H1 (cell line): ENCODE data around the gene INF2. TPM values are rescaled to one million over a fixed set of nuclear protein-coding genes. Genes with fewer than 3 reads are reported as not detected.

Experiments
- CTCF ChIA-PET: fragments of 300-600 bp; sonication (Branson Sonifier 250); formaldehyde crosslinking; loops from one replicate; lab custom pipeline; 2021; ENCODE audit not compliant: partially characterized antibody; lab: Charles Lee
- POLR2A ChIA-PET: fragments of 300-600 bp; sonication (Branson Sonifier 250); formaldehyde crosslinking; loops from one replicate; lab custom pipeline; 2021; ENCODE audit warnings: inconsistent platforms; ENCODE audit not compliant: partially characterized antibody; lab: Charles Lee
- DNase-seq, 2 experiments: peaks; one replicate each; pipeline versions ENCODE4 v3.0.0 to v3.0.0-alpha.2; 2010 to 2022; ENCODE audit warnings: low spot score in 2 of 2, low read depth in 1 of 2, mixed read lengths in 1 of 2
- FAIRE-seq: peaks from 2 replicates; lab custom pipeline; 2011; peaks lifted over from hg19 to GRCh38; lab: Jason Lieb, UNC
- H2AFZ ChIP-seq: 2 replicates; pipeline ENCODE4 v1.8.1; 2012; ENCODE audit warnings: low read length, inconsistent platforms
- H2AK5ac ChIP-seq: 2 replicates; pipeline ENCODE4 v1.6.1; 2013; ENCODE audit warnings: low read depth, low read length
- H2BK120ac ChIP-seq: replicated peaks from 2 replicates; pipeline ENCODE3; 2013; ENCODE audit warnings: low read depth, low read length, inconsistent platforms
- H2BK12ac ChIP-seq: 2 replicates; pipeline ENCODE4 v1.6.1; 2013; ENCODE audit warnings: low read depth, low read length
- H2BK15ac ChIP-seq: 2 replicates; pipeline ENCODE4 v1.6.1; 2013; ENCODE audit warnings: low read length
- H2BK20ac ChIP-seq: 2 replicates; pipeline ENCODE4 v1.6.1; 2013; ENCODE audit warnings: low read length
- H2BK5ac ChIP-seq: 2 replicates; pipeline ENCODE4 v1.6.1; 2013; ENCODE audit warnings: low read depth, low read length
- H3K14ac ChIP-seq: 2 replicates; pipeline ENCODE4 v1.6.1; 2013; ENCODE audit warnings: inconsistent platforms; ENCODE audit not compliant: insufficient read length
- H3K18ac ChIP-seq: 2 replicates; pipeline ENCODE4 v1.6.1; 2013; ENCODE audit warnings: low read length; ENCODE audit errors: extremely low read depth
- H3K23ac ChIP-seq: 2 replicates; pipeline ENCODE4 v1.6.1; 2013; ENCODE audit warnings: inconsistent platforms; ENCODE audit not compliant: insufficient read length
- H3K23me2 ChIP-seq: 2 replicates; pipeline ENCODE4 v1.6.1; 2013; ENCODE audit warnings: low read depth, low read length
- H3K27ac ChIP-seq: 2 replicates; pipeline ENCODE4 v1.6.1; 2011; ENCODE audit warnings: low read depth, low read length, inconsistent platforms
- H3K27me3 ChIP-seq, 4 experiments: replicated peaks in 1 of 4; 1 replicate in 1 of 4; 2 replicates in 3 of 4; pipeline versions ENCODE4 v1.6.1 to v1.8.1; 2011 to 2013; ENCODE audit warnings: low read length in 3 of 4, mild to moderate bottlenecking in 3 of 4, inconsistent platforms in 2 of 4, mixed read lengths in 2 of 4, moderate library complexity in 1 of 4; ENCODE audit not compliant: control insufficient read depth in 3 of 4, insufficient read depth in 3 of 4; ENCODE audit errors: extremely low read depth in 1 of 4
- H3K36me3 ChIP-seq, 4 experiments: 2 replicates each; pipeline versions ENCODE4 v1.6.1 to v1.8.1; 2011 to 2013; ENCODE audit warnings: mild to moderate bottlenecking in 4 of 4, low read length in 3 of 4, moderate library complexity in 2 of 4, control low read depth in 1 of 4, inconsistent platforms in 1 of 4; ENCODE audit not compliant: insufficient read depth in 4 of 4, control insufficient read depth in 2 of 4
- H3K4ac ChIP-seq: replicated peaks from 2 replicates; pipeline ENCODE3; 2013; ENCODE audit warnings: low read length, low read depth, mixed read lengths, inconsistent platforms; ENCODE audit not compliant: insufficient read length
- H3K4me1 ChIP-seq, 4 experiments: replicated peaks in 1 of 4; 1 replicate in 1 of 4; 2 replicates in 3 of 4; pipeline versions ENCODE4 v1.6.1 to v1.8.1; 2011 to 2013; ENCODE audit warnings: low read length in 3 of 4, inconsistent platforms in 2 of 4, mixed read lengths in 1 of 4; ENCODE audit not compliant: insufficient read depth in 4 of 4, control insufficient read depth in 3 of 4
- H3K4me2 ChIP-seq, 2 experiments: 2 replicates each; pipeline versions ENCODE4 v1.6.1 to v1.8.1; 2011 to 2013; ENCODE audit warnings: low read depth in 2 of 2, low read length in 2 of 2, control low read depth in 1 of 2, inconsistent platforms in 1 of 2, mild to moderate bottlenecking in 1 of 2; ENCODE audit not compliant: insufficient read depth in 1 of 2
- H3K4me3 ChIP-seq, 4 experiments: fragments of 200-600, 300-600 bp in 1 of 4; sonication (generic), shearing (Covaris generic), sonication (Bioruptor Twin) in 1 of 4; 2 replicates each; pipeline versions ENCODE4 v1.5.1 to v1.8.1; 2011 to 2016; ENCODE audit warnings: low read length in 4 of 4, low read depth in 3 of 4, control low read depth in 2 of 4, inconsistent platforms in 2 of 4, mild to moderate bottlenecking in 2 of 4, mixed read lengths in 1 of 4, moderate library complexity in 1 of 4; ENCODE audit not compliant: insufficient read depth in 2 of 4; ENCODE audit errors: extremely low read depth in 1 of 4
- H3K56ac ChIP-seq: replicated peaks from 2 replicates; pipeline ENCODE3; 2013; ENCODE audit warnings: low read depth, mild to moderate bottlenecking, mixed read lengths, low read length, inconsistent platforms; ENCODE audit not compliant: insufficient read length
- H3K79me1 ChIP-seq: 2 replicates; pipeline ENCODE4 v1.6.1; 2013; ENCODE audit warnings: low read depth, low read length, control low read depth
- H3K79me2 ChIP-seq, 2 experiments: 2 replicates each; pipeline versions ENCODE4 v1.6.1 to v1.8.1; 2012 to 2013; ENCODE audit warnings: low read length in 2 of 2, mild to moderate bottlenecking in 2 of 2, inconsistent platforms in 1 of 2; ENCODE audit not compliant: insufficient read depth in 2 of 2, control insufficient read depth in 1 of 2
- H3K9ac ChIP-seq, 4 experiments: replicated peaks in 1 of 4; 1 replicate in 1 of 4; 2 replicates in 3 of 4; pipeline versions ENCODE4 v1.6.1 to v1.8.1; 2011 to 2013; ENCODE audit warnings: low read depth in 3 of 4, low read length in 3 of 4, control low read depth in 2 of 4, mild to moderate bottlenecking in 2 of 4, moderate library complexity in 2 of 4, inconsistent platforms in 1 of 4; ENCODE audit errors: extremely low read depth in 1 of 4
- H3K9me3 ChIP-seq, 2 experiments: 2 replicates each; pipeline versions ENCODE4 v1.6.1 to v1.8.1; 2012 to 2013; ENCODE audit warnings: mild to moderate bottlenecking in 2 of 2, moderate library complexity in 2 of 2, control low read depth in 1 of 2, inconsistent platforms in 1 of 2, low read depth in 1 of 2, low read length in 1 of 2, mixed read lengths in 1 of 2; ENCODE audit not compliant: insufficient read depth in 2 of 2
- H4K20me1 ChIP-seq, 2 experiments: replicated peaks in 1 of 2; 2 replicates each; pipeline versions ENCODE3 to v1.8.1; 2011 to 2013; ENCODE audit warnings: inconsistent platforms in 2 of 2, low read length in 2 of 2, mild to moderate bottlenecking in 1 of 2; ENCODE audit not compliant: insufficient read depth in 2 of 2, control insufficient read depth in 1 of 2
- H4K5ac ChIP-seq: 2 replicates; pipeline ENCODE4 v1.6.1; 2013; ENCODE audit warnings: low read length, low read depth, mixed read lengths, inconsistent platforms; ENCODE audit not compliant: insufficient read length
- H4K8ac ChIP-seq: 2 replicates; pipeline ENCODE4 v1.8.0; 2013; ENCODE audit warnings: mild to moderate bottlenecking, moderate library complexity, low read length, inconsistent platforms; ENCODE audit not compliant: insufficient read depth; ENCODE audit errors: extremely low read depth
- H4K91ac ChIP-seq: replicated peaks from 2 replicates; pipeline ENCODE3; 2013; ENCODE audit warnings: low read length, mixed read lengths, inconsistent platforms; ENCODE audit not compliant: insufficient read length
- CEBPB ChIP-seq: IDR thresholded peaks from 2 replicates; pipeline ENCODE4 v1.6.1; 2012; ENCODE audit warnings: low read depth, low read length
- CHD2 ChIP-seq: IDR thresholded peaks from 2 replicates; pipeline ENCODE4 v1.6.1; 2012; ENCODE audit warnings: low read length, improper control_type of control experiment
- GABPA ChIP-seq: IDR thresholded peaks from 2 replicates; pipeline ENCODE4 v1.6.1; 2011; ENCODE audit warnings: mild to moderate bottlenecking, low read length, moderate library complexity, borderline replicate concordance; ENCODE audit not compliant: insufficient read depth
- HDAC6 ChIP-seq: IDR thresholded peaks from one replicate; pipeline ENCODE4 v1.7.1; 2012; ENCODE audit warnings: low read depth, mild to moderate bottlenecking, inconsistent platforms, low read length, moderate library complexity
- KDM4A ChIP-seq: IDR thresholded peaks from one replicate; pipeline ENCODE4 v1.7.1; 2012; ENCODE audit warnings: low read depth, mild to moderate bottlenecking, moderate library complexity, low read length, inconsistent platforms; ENCODE audit not compliant: severe bottlenecking
- MAX ChIP-seq: IDR thresholded peaks from 2 replicates; pipeline ENCODE4 v1.6.1; 2012; ENCODE audit warnings: inconsistent platforms
- RAD21 ChIP-seq, 2 experiments: IDR thresholded peaks in 1 of 2; conservative IDR thresholded peaks in 1 of 2; 2 replicates each; pipeline ENCODE4 v1.6.1; 2011; ENCODE audit warnings: low read depth in 2 of 2, low read length in 2 of 2, improper control_type of control experiment in 1 of 2, inconsistent platforms in 1 of 2, mild to moderate bottlenecking in 1 of 2, moderate library complexity in 1 of 2
- SIN3A ChIP-seq, 2 experiments: IDR thresholded peaks in 1 of 2; conservative IDR thresholded peaks in 1 of 2; 2 replicates each; pipeline ENCODE4 v1.6.1; 2011 to 2012; ENCODE audit warnings: low read length in 2 of 2, improper control_type of control experiment in 1 of 2, low read depth in 1 of 2, mild to moderate bottlenecking in 1 of 2
- WGBS, 2 experiments: shearing (Covaris generic) in 1 of 2; methylation state at CpG; one replicate each; pipeline versions ENCODE4 v1.1.6 to v1.1.7; 2013 to 2015; ENCODE audit warnings: low lambda C conversion rate in 2 of 2, mixed read lengths in 2 of 2, inconsistent platforms in 1 of 2, low coverage in 1 of 2, missing lambda C conversion rate in 1 of 2; ENCODE audit not compliant: insufficient replicate concordance in 2 of 2, insufficient coverage in 1 of 2, insufficient read length in 1 of 2; ENCODE audit errors: extremely low coverage in 1 of 2, missing lambda C conversion rate in 1 of 2; 5-methylcytosine and 5-hydroxymethylcytosine counted together
- polyA plus RNA-seq, 7 experiments: library from polyadenylated mRNA; depleted of rRNA in 3 of 7; stranded (reverse) in 5 of 7; unstranded in 2 of 7; fragments of >200 nt in 5 of 7; fragments of 200-250 nt in 2 of 7; gene quantifications; 1 replicate in 5 of 7; 2 replicates in 1 of 7; 4 replicates in 1 of 7; pipeline versions ENCODE4 v1.2.1 to v1.2.3, GENCODE V29; 2011 to 2013; ENCODE audit warnings: missing spikeins in 2 of 7, mixed read lengths in 2 of 7
- total RNA-seq: library from RNA; stranded (reverse); fragmentation: NEBNext Ultra II Directional; extraction: Animal tissue kit (Norgen Biotek cat#: 25700); gene quantifications from 2 replicates; pipeline ENCODE4 v1.2.1, GENCODE V29; 2021

Gene INF2
- total and polyA plus RNA-seq, 2 of the 8 experiments (the other 6 are each of a cell fraction or from before 2014, with no cell fraction given), result 29.1 to 59.5 TPM

GRCh38 chr14:104639885-104640548, 49.4 kb upstream of the INF2 start:
- no peak overlapping the region for H2BK120ac ChIP-seq
- H3K27me3 ChIP-seq, result no peaks in the 10 kb centered on the region; a peak in 1 of 7 replicates
- H3K4ac ChIP-seq, result no peak overlapping the region
- H2BK5ac ChIP-seq, result no peak overlapping the region
- no peaks in the 10 kb centered on the region for H3K79me2 ChIP-seq
- FAIRE-seq (peak; percentile 52), DNase-seq (peak; percentile 53 to 93)
- H2BK12ac ChIP-seq, result 0 out of 2 replicates have a peak overlapping the region, but pooled peaks have one; percentile 50
- H3K4me3 ChIP-seq, result peak overlapping the region in 1 of 4 experiments; percentile 43; a peak in 1 of 8 replicates
- H3K27ac ChIP-seq, result no peak overlapping the region
- no peaks in the 10 kb centered on the region for H4K20me1 ChIP-seq
- H3K56ac ChIP-seq, result no peak overlapping the region
- H3K23ac ChIP-seq, result no peak overlapping the region
- no peak overlapping the region for H2AK5ac ChIP-seq
- ChIA-PET CTCF (interaction anchor here (0.6 to 1.9 kb wide), 11 partner anchors 12 to 563 kb away, joined by 3 to 8 read pairs (median 3); partner anchors contain the start of gene TMEM179), POLR2A (interaction anchor here (0.7 kb wide), 1 partner anchor 837 kb away, joined by 3 read pairs; no protein-coding TSS in a partner anchor)
- no peak overlapping the region for H3K18ac ChIP-seq
- peak overlapping the region; percentile 33 for H4K5ac ChIP-seq
- 14% methylated on average over 24 of the region's 24 CpGs; no CpG with 5 or more reads in 1 of the 2 experiments for whole genome bisulfite sequencing, 2 experiments
- H3K4me1 ChIP-seq, result no peaks in the 10 kb centered on the region
- peak overlapping the region in 1 of 2 experiments; percentile 61; a peak in 3 of 4 replicates for H3K4me2 ChIP-seq
- H3K36me3 ChIP-seq, result no peaks in the 10 kb centered on the region; a peak in 2 of 8 replicates
- no peaks in the 10 kb centered on the region for H3K23me2 ChIP-seq
- H4K91ac ChIP-seq, result peak overlapping the region; percentile 72
- no peak overlapping the region for H2BK15ac ChIP-seq
- no peak overlapping the region for H3K9ac ChIP-seq
- no peaks in the 10 kb centered on the region for H3K9me3 ChIP-seq
- H3K79me1 ChIP-seq, result no peaks in the 10 kb centered on the region
- peak overlapping the region; percentile 95; the same call in 1 of the 2 replicates for H2AFZ ChIP-seq
- H4K8ac ChIP-seq, result peak overlapping the region; percentile 82
- no peak overlapping the region for H2BK20ac ChIP-seq
- H3K14ac ChIP-seq, result no peak overlapping the region
- no peak for TF ChIP-seq KDM4A
- 0 out of 2 replicates have a peak, but pooled peaks have one; percentile 5 for TF ChIP-seq CEBPB
- no peak for TF ChIP-seq HDAC6
- 0 out of 2 replicates have a peak, but pooled peaks have one; percentile 16 for TF ChIP-seq CHD2
- TF ChIP-seq MAX, result peak; percentile 50
- TF ChIP-seq RAD21 (IDR thresholded peaks at IDR 0.05 in 1 of 2, conservative IDR thresholded peaks at IDR 0.05 in 1 of 2; ENCODE audit: low read depth in 2 of 2, low read length in 2 of 2), result peak; percentile 99 to 100
- TF ChIP-seq SIN3A (conservative IDR thresholded peaks at IDR 0.05 in 1 of 2, IDR thresholded peaks at IDR 0.05 in 1 of 2; ENCODE audit: low read depth in 1 of 2, low read length in 2 of 2), result 0 out of 4 replicates have a peak, but pooled peaks of 1 of the 2 experiments have one; percentile 31
- TF ChIP-seq GABPA, result peak; percentile 81
